GM12875 (cell line): ENCODE data around the gene RC3H1.
"Not testable (repeated sequence)": the region's sequence is repeated elsewhere in the genome, so short reads cannot be mapped to it uniquely, and the experiment has no call there.

Source experiments
- H3K4me3 ChIP-seq: one replicate; pipeline ENCODE4 v1.5.1; 2011; ENCODE audit warnings: low read depth, low read length, control low read depth
- TF ChIP-seq, protein P1 (sequence below): IDR thresholded peaks from 2 replicates; pipeline ENCODE4 v1.5.1; 2011; ENCODE audit warnings: low read depth, mild to moderate bottlenecking, control low read depth, inconsistent platforms, low read length, moderate library complexity, borderline replicate concordance; ENCODE audit not compliant: insufficient read depth

The RC3H1 gene

DNA sequence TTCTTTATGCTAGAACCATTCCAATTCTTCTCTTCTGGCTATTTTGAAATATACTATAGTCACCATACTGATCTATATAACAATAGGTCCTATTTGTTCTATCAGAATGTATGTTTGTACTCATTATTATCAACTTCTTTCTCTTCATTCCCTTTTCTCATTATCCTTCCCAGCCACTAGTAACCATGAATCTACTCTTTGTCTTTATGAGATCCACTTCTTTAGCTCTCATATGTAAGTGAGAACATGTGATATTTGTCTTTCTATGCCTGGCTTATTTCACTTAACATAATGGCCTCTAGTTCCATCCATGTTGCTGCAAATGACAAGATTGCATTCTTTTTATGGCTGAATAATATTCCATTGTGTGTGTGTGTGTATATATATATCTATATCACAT, 31.7 kb upstream of the RC3H1 start:
- no peak overlapping the region for H3K4me3 ChIP-seq
- TF ChIP-seq, protein P1, sequence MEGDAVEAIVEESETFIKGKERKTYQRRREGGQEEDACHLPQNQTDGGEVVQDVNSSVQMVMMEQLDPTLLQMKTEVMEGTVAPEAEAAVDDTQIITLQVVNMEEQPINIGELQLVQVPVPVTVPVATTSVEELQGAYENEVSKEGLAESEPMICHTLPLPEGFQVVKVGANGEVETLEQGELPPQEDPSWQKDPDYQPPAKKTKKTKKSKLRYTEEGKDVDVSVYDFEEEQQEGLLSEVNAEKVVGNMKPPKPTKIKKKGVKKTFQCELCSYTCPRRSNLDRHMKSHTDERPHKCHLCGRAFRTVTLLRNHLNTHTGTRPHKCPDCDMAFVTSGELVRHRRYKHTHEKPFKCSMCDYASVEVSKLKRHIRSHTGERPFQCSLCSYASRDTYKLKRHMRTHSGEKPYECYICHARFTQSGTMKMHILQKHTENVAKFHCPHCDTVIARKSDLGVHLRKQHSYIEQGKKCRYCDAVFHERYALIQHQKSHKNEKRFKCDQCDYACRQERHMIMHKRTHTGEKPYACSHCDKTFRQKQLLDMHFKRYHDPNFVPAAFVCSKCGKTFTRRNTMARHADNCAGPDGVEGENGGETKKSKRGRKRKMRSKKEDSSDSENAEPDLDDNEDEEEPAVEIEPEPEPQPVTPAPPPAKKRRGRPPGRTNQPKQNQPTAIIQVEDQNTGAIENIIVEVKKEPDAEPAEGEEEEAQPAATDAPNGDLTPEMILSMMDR: no peak

DNA sequence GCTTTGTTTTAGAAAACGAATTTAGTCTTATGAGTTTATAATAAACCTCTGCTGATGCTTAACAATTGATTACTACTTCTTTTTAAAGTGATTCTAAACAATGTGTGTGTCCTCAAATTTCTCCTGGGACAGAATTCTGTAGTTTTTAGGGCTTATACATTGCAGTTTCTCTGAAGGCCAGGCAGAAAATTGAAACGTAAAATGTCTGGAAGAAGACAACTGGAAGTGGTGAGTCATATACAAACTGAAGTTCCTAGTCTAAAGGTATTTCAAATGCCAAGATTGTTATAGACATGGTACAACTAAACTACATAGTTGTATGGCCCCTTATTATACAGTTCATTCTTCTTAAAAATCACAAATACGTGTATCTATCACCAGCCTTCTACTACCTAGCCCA, 30.5 kb upstream of the RC3H1 start:
- H3K4me3 ChIP-seq: no peak overlapping the region
- TF ChIP-seq, protein P1: no peak

- TF ChIP-seq, protein P1: no peak
- no peak overlapping the region for H3K4me3 ChIP-seq
These were observed 29.8 kb upstream of the RC3H1 start for GRCh38 chr1:174051956-174052355.

DNA sequence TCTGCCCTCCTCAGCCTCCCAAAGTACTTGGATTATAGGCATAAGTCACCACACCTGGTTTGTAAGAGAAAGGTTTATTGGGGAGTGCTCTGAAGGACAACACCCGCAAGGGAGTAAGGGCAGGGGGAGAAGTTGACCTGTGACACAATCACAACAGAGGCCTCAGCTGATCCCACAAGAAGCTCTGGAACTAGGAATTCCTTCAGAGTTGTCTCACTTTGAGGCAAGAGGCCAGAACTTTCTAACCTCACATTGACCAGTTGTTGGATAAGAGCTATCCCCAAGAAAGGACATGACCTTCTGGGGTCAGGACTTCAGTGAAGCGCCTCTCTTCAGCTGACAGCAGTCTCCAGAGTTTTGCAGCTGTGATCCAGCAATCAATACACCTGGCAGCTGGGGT, 27.4 kb upstream of the RC3H1 start:
- no peak overlapping the region for H3K4me3 ChIP-seq
- TF ChIP-seq, protein P1: no peak

DNA sequence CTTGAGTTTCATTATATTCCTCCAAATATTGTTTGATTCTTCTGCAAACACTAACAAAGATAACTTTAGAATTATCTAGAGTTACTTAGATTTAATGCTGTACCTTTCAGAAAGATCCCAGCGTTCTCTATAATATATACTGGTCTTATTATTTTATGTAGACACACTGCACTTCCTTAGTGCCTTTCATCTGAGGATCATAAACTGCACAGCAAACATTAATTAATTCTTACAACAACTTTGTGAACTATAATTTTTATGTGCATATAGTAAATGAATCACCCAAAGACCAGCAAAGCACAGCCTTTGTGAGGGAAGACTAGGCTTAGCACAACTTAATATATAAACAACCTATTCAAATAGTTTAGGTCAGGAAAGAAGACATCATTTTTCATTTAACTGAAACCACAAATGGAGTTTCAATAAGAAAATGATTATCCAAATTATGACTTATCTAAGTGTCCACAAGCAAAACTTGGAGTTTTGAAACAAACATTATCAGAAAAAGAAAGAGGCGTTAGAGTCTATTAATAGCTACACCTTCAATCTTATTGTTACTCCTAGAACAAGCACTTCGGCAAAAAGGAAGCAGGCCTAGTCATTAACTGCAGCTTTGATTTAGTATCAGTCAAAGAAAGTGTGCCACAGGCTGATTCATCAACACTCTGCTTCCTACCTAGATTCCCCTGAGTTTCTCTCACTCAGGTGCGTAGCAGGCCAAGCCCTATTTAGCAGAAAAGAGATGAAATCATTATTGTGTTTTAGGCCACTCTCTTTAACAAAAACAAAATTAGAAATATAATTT, 22.5 kb upstream of the RC3H1 start:
- H3K4me3 ChIP-seq: no peak overlapping the region
- TF ChIP-seq, protein P1: no peak

GRCh38 chr1:174042509-174042908, 20.4 kb upstream of the RC3H1 start:
- H3K4me3 ChIP-seq: not testable (repeated sequence)

GRCh38 chr1:174041369-174041768, 19.2 kb upstream of the RC3H1 start:
- TF ChIP-seq, protein P1: no peak
- H3K4me3 ChIP-seq: no peak overlapping the region
